Astrocyte (in vitro differentiated cells and primary cell): ENCODE data around the gene RASGRF2. TPM values are rescaled to one million over a fixed set of nuclear protein-coding genes. Genes with fewer than 3 reads are reported as not detected.

Experiments
- DNase-seq: peaks from one replicate; pipeline ENCODE4 v3.0.0-alpha.2; 2010; ENCODE audit warnings: low read depth
- FAIRE-seq: peaks from 2 replicates; lab custom pipeline; 2011; peaks lifted over from hg19 to GRCh38; lab: Jason Lieb, UNC
- H2AFZ ChIP-seq: 2 replicates; pipeline ENCODE4 v1.6.0; 2012; ENCODE audit warnings: low read depth, low read length, inconsistent platforms
- H3K27ac ChIP-seq: 2 replicates; pipeline ENCODE4 v1.5.1; 2011; ENCODE audit warnings: low read depth, low read length, inconsistent platforms
- H3K27me3 ChIP-seq: 2 replicates; pipeline ENCODE4 v1.6.0; 2011; ENCODE audit warnings: low read length, inconsistent platforms; ENCODE audit not compliant: insufficient read depth
- H3K36me3 ChIP-seq: 2 replicates; pipeline ENCODE4 v1.5.1; 2011; ENCODE audit warnings: low read length, inconsistent platforms; ENCODE audit not compliant: insufficient read depth
- H3K4me1 ChIP-seq: 2 replicates; pipeline ENCODE4 v1.5.1; 2011; ENCODE audit warnings: low read length, inconsistent platforms; ENCODE audit not compliant: insufficient read depth
- H3K4me2 ChIP-seq: 2 replicates; pipeline ENCODE4 v1.6.0; 2012; ENCODE audit warnings: low read length, inconsistent platforms
- H3K4me3 ChIP-seq: 2 replicates; pipeline ENCODE4 v1.5.1; 2011; ENCODE audit warnings: low read depth, mild to moderate bottlenecking, low read length, inconsistent platforms; ENCODE audit not compliant: insufficient read depth
- H3K79me2 ChIP-seq: 2 replicates; pipeline ENCODE4 v1.6.0; 2012; ENCODE audit warnings: mild to moderate bottlenecking, low read length, inconsistent platforms; ENCODE audit not compliant: insufficient read depth
- H3K9ac ChIP-seq: 2 replicates; pipeline ENCODE4 v1.6.0; 2012; ENCODE audit warnings: mild to moderate bottlenecking, low read length, inconsistent platforms
- H3K9me3 ChIP-seq: 2 replicates; pipeline ENCODE4 v1.5.1; 2012; ENCODE audit warnings: low read depth, mild to moderate bottlenecking, low read length, inconsistent platforms; ENCODE audit not compliant: insufficient read depth
- H4K20me1 ChIP-seq: 2 replicates; pipeline ENCODE4 v1.6.0; 2012; ENCODE audit warnings: low read length, inconsistent platforms; ENCODE audit not compliant: insufficient read depth
- H3K27ac Mint-ChIP-seq: one replicate; pipeline ENCODE4 v1.8.0; 2021; ENCODE audit warnings: mild to moderate bottlenecking, mixed read lengths; ENCODE audit not compliant: unreplicated experiment
- H3K27me3 Mint-ChIP-seq: one replicate; pipeline ENCODE4 v1.8.0; 2021; ENCODE audit warnings: low read depth, mixed read lengths; ENCODE audit not compliant: unreplicated experiment
- H3K36me3 Mint-ChIP-seq: one replicate; pipeline ENCODE4 v1.8.0; 2021; ENCODE audit warnings: low read depth, mixed read lengths; ENCODE audit not compliant: unreplicated experiment
- H3K4me1 Mint-ChIP-seq: one replicate; pipeline ENCODE4 v1.8.0; 2021; ENCODE audit warnings: low read depth, mixed read lengths; ENCODE audit not compliant: unreplicated experiment
- H3K4me3 Mint-ChIP-seq: one replicate; pipeline ENCODE4 v1.8.0; 2021; ENCODE audit warnings: mild to moderate bottlenecking, moderate library complexity, mixed read lengths; ENCODE audit not compliant: unreplicated experiment
- H3K9me3 Mint-ChIP-seq: one replicate; pipeline ENCODE4 v1.8.0; 2021; ENCODE audit warnings: mild to moderate bottlenecking, mixed read lengths; ENCODE audit not compliant: unreplicated experiment
- CTCF ChIP-seq: IDR thresholded peaks from 2 replicates; pipeline ENCODE4 v1.5.1; 2011; ENCODE audit warnings: low read depth, mild to moderate bottlenecking, inconsistent platforms, low read length, moderate library complexity; ENCODE audit not compliant: insufficient read depth
- EZH2 ChIP-seq: IDR thresholded peaks from 2 replicates; pipeline ENCODE4 v1.6.1; 2012; ENCODE audit warnings: mild to moderate bottlenecking, low read length, inconsistent platforms; ENCODE audit not compliant: insufficient read depth
- total RNA-seq: library from RNA; stranded (reverse); gene quantifications from 2 replicates; pipeline ENCODE4 v1.2.1, GENCODE V29; 2021

RASGRF2 gene
- total RNA-seq, 1 donor from 2014 or later, result 8.0 TPM

- H3K9ac ChIP-seq, result no peak overlapping the region
- no peaks in the 10 kb centered on the region for H3K9me3 Mint-ChIP-seq
- H3K9me3 ChIP-seq, result no peaks in the 10 kb centered on the region
- no peaks in the 10 kb centered on the region for H4K20me1 ChIP-seq
- H2AFZ ChIP-seq, result no peak overlapping the region
- no peak overlapping the region for H3K4me3 Mint-ChIP-seq
- H3K27me3 ChIP-seq, result no peaks in the 10 kb centered on the region
- H3K36me3 ChIP-seq, result no peaks in the 10 kb centered on the region
- H3K4me2 ChIP-seq, result no peak overlapping the region
- no peaks in the 10 kb centered on the region for H3K79me2 ChIP-seq
- no peaks in the 10 kb centered on the region for H3K4me1 ChIP-seq
- H3K27ac ChIP-seq, result no peak overlapping the region
- FAIRE-seq, result no peak
- TF ChIP-seq EZH2 (no peak), CTCF (no peak)
- H3K27ac Mint-ChIP-seq, result no peak overlapping the region
- no peaks in the 10 kb centered on the region for H3K27me3 Mint-ChIP-seq
- H3K4me3 ChIP-seq, result no peak overlapping the region
- no peak for DNase-seq
- peaks cover 11% of the 10 kb centered on the region for H3K4me1 Mint-ChIP-seq
- no peaks in the 10 kb centered on the region for H3K36me3 Mint-ChIP-seq
Measured at GRCh38 chr5:81044868-81045267, 84.7 kb downstream of the RASGRF2 start.

- Histone ChIP-seq H3K27ac (no peak overlapping the region), H3K9me3 (no peaks in the 10 kb centered on the region), H3K4me2 (no peak overlapping the region), H3K9ac (no peak overlapping the region), H3K4me3 (no peak overlapping the region), H3K27me3 (no peaks in the 10 kb centered on the region), H3K36me3 (no peaks in the 10 kb centered on the region), H4K20me1 (no peaks in the 10 kb centered on the region), H2AFZ (no peak overlapping the region), H3K4me1 (no peaks in the 10 kb centered on the region), H3K79me2 (no peaks in the 10 kb centered on the region)
- TF ChIP-seq EZH2 (no peak), CTCF (no peak)
- no peaks in the 10 kb centered on the region for H3K27me3 Mint-ChIP-seq
- DNase-seq (peak; percentile 64), FAIRE-seq (no peak)
- no peak overlapping the region for H3K27ac Mint-ChIP-seq
- H3K4me1 Mint-ChIP-seq, result peaks cover 11% of the 10 kb centered on the region
- no peak overlapping the region for H3K4me3 Mint-ChIP-seq
- H3K36me3 Mint-ChIP-seq, result no peaks in the 10 kb centered on the region
- H3K9me3 Mint-ChIP-seq, result no peaks in the 10 kb centered on the region
Measured at GRCh38 chr5:81045389-81045807, 85.2 kb downstream of the RASGRF2 start.

- no peaks in the 10 kb centered on the region for H3K9me3 Mint-ChIP-seq
- H3K4me1 ChIP-seq, result no peaks in the 10 kb centered on the region
- no peaks in the 10 kb centered on the region for H3K36me3 Mint-ChIP-seq
- no peak overlapping the region for H3K4me2 ChIP-seq
- H3K27ac ChIP-seq, result no peak overlapping the region
- TF ChIP-seq EZH2, result no peak
- TF ChIP-seq CTCF, result no peak
- H3K36me3 ChIP-seq, result no peaks in the 10 kb centered on the region
- H4K20me1 ChIP-seq, result no peaks in the 10 kb centered on the region
- no peak overlapping the region for H3K9ac ChIP-seq
- no peaks in the 10 kb centered on the region for H3K79me2 ChIP-seq
- no peaks in the 10 kb centered on the region for H3K27me3 Mint-ChIP-seq
- H3K27me3 ChIP-seq, result no peaks in the 10 kb centered on the region
- FAIRE-seq, result no peak
- H3K27ac Mint-ChIP-seq, result no peak overlapping the region
- H3K9me3 ChIP-seq, result no peaks in the 10 kb centered on the region
- peaks cover 11% of the 10 kb centered on the region for H3K4me1 Mint-ChIP-seq
- H3K4me3 ChIP-seq, result no peak overlapping the region
- no peak for DNase-seq
- H3K4me3 Mint-ChIP-seq, result no peak overlapping the region
- no peak overlapping the region for H2AFZ ChIP-seq
Measured at GRCh38 chr5:81046041-81046440, 85.9 kb downstream of the RASGRF2 start.
